ENCODE measurements around the gene RAPGEF5. TPM values are rescaled to one million over a fixed set of nuclear protein-coding genes. Genes with fewer than 3 reads are reported as not detected.

Gene RAPGEF5
- total RNA-seq, 1 donor from 2014 or later, result 5.4 TPM

DNA sequence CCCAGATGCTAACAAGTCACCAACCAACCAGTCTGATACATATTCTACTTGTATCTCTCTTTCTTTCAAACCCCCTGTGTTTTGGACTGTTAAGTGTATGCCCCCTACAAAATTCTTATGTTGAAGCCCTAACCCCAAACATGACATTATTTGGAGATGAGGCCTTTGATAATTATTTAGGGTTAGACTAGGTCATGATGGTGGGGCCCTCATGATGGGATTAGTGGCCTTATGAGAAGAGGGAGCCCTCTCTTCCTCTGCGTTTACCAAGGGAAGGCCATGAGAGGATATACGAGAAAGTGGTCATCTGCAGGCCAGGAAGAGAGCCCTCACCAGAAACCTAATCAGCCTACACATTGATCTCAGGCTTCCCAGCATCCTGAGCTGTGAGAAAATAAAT lies 2.5 kb downstream of the RAPGEF5 start:
- Mint-ChIP-seq H3K27me3 (ENCODE audit: low read depth) (peaks cover 41% of the 10 kb centered on the region), H3K27ac (no peak overlapping the region), H3K9me3 (peaks cover 21% of the 10 kb centered on the region), H3K4me1 (peaks cover 10% of the 10 kb centered on the region), H3K36me3 (peaks cover 8% of the 10 kb centered on the region), H3K4me3 (no peak overlapping the region)
- TF ChIP-seq, protein P1, sequence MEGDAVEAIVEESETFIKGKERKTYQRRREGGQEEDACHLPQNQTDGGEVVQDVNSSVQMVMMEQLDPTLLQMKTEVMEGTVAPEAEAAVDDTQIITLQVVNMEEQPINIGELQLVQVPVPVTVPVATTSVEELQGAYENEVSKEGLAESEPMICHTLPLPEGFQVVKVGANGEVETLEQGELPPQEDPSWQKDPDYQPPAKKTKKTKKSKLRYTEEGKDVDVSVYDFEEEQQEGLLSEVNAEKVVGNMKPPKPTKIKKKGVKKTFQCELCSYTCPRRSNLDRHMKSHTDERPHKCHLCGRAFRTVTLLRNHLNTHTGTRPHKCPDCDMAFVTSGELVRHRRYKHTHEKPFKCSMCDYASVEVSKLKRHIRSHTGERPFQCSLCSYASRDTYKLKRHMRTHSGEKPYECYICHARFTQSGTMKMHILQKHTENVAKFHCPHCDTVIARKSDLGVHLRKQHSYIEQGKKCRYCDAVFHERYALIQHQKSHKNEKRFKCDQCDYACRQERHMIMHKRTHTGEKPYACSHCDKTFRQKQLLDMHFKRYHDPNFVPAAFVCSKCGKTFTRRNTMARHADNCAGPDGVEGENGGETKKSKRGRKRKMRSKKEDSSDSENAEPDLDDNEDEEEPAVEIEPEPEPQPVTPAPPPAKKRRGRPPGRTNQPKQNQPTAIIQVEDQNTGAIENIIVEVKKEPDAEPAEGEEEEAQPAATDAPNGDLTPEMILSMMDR (IDR thresholded peaks at IDR 0.05; ENCODE audit: unreplicated experiment), result no peak
- no peak for DNase-seq (ENCODE audit: low spot score in 2 of 2, unreplicated experiment in 2 of 2)

DNA sequence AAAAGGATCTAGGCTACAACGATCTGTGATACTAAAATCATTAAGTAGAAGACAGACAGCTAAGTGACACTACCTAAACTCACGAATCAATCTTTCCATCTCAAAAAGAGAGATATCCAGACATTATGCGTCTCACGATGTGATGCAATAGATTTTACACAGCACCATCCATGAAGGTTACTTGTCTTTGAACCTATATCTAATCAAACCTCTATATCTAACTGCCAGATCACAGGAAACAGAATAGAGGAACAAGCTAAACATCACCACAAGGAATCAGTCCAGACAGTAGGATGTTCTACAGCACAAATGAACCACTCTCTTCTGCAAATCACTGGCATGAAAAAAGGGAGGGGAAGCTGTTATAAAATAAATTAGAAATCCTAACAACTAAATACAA lies 4.1 kb downstream of the RAPGEF5 start:
- Mint-ChIP-seq H3K27me3 (ENCODE audit: low read depth) (peaks cover 30% of the 10 kb centered on the region), H3K4me3 (no peak overlapping the region), H3K36me3 (peaks cover 8% of the 10 kb centered on the region), H3K4me1 (peaks cover 10% of the 10 kb centered on the region), H3K27ac (no peak overlapping the region), H3K9me3 (peaks cover 21% of the 10 kb centered on the region)
- TF ChIP-seq, protein P1 (IDR thresholded peaks at IDR 0.05; ENCODE audit: unreplicated experiment), result no peak
- DNase-seq (ENCODE audit: low spot score in 2 of 2, unreplicated experiment in 2 of 2), result no peak

DNA sequence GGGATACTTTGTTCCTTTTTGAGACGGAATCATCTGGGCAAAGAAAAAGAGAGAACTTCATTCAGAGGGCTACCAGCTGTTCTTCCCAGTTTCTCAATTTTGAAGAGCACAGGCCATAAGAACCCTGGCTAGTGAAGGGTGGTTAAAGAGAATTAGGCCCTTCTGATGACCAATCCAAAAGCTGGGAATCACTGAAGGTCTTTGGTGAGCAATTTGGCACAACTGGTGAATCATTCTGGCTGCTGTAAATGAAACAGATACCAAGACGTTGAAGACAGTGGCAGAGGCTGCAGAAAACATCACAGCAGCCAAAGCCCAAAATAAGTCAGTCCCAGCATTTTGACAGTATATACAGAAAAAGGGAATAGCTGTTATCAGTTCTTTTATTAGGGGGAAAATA lies 5.1 kb downstream of the RAPGEF5 start:
- peaks cover 22% of the 10 kb centered on the region for H3K27me3 Mint-ChIP-seq (ENCODE audit: low read depth)
- peaks cover 8% of the 10 kb centered on the region for H3K36me3 Mint-ChIP-seq
- peaks cover 21% of the 10 kb centered on the region for H3K9me3 Mint-ChIP-seq
- H3K4me1 Mint-ChIP-seq, result peaks cover 6% of the 10 kb centered on the region
- TF ChIP-seq, protein P1 (IDR thresholded peaks at IDR 0.05; ENCODE audit: unreplicated experiment), result no peak
- no peak overlapping the region for H3K4me3 Mint-ChIP-seq
- H3K27ac Mint-ChIP-seq, result no peak overlapping the region
- no peak for DNase-seq (ENCODE audit: low spot score in 2 of 2, unreplicated experiment in 2 of 2)

DNA sequence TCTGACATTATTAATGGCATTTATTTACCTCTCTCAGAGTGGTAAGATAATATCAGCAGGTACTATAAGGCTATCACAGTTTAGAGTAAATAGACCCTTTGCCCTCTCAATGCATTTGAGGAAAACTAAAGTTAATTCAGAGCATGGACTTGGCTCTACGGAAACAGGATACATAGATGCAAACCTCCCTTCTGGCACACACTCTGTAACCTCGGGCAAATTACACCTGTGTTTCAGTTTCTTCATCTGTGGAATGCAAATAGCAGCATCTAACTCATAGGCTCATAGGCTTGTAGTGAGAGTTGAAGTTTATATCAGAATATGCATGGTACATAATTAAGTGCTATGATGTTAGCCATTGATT lies 5.6 kb downstream of the RAPGEF5 start:
- H3K27me3 Mint-ChIP-seq (ENCODE audit: low read depth), result peaks cover 22% of the 10 kb centered on the region
- H3K27ac Mint-ChIP-seq, result no peak overlapping the region
- peaks cover 6% of the 10 kb centered on the region for H3K4me1 Mint-ChIP-seq
- TF ChIP-seq, protein P1 (IDR thresholded peaks at IDR 0.05; ENCODE audit: unreplicated experiment), result no peak
- no peak for DNase-seq (ENCODE audit: low spot score in 2 of 2, unreplicated experiment in 2 of 2)
- H3K9me3 Mint-ChIP-seq, result peaks cover 21% of the 10 kb centered on the region
- H3K4me3 Mint-ChIP-seq, result no peak overlapping the region
- H3K36me3 Mint-ChIP-seq, result peaks cover 8% of the 10 kb centered on the region

DNA sequence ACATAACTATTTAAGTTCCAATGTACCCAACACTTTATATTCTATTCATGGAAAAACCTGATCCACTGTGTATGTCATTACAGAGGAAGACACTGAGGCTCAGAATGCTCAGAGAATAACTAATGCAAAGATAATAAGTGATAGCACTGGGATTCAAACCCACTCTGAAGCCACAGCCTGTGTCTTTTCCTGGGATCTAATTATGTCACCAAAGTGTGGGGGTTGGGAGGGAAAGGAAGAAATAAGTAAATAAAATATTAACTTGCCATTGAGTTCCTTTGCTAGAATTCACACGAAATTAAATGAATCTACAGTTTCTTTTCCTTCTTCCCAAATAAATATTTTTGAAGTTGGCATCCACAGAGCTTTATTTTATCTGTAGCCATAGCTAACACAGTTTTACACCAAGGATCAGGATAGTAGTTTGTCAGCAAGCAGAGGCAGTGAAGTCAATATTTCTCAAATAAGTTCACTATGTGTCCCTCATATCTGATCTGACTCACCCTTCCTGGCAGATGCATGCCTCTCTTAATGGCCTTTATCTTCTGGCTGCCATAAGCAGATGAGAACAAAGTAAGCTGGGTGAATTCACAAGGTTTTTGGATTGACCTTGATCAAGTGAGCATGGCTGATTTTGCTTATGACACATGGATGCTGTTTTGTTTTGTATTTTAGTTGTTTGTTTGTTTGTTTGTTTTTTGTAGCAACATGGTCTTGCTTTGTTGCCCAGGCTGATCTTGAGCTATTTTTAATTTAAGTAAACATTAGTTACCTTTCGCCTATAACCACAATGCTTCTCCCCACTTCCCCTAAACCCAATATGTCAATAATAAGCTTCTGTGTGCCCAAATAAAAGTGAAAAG lies 6.3 kb downstream of the RAPGEF5 start:
- TF ChIP-seq, protein P1 (IDR thresholded peaks at IDR 0.05; ENCODE audit: unreplicated experiment), result no peak
- H3K27ac Mint-ChIP-seq, result no peak overlapping the region
- H3K36me3 Mint-ChIP-seq, result peaks cover 8% of the 10 kb centered on the region
- peaks cover 2% of the 10 kb centered on the region for H3K4me1 Mint-ChIP-seq
- no peak overlapping the region for H3K4me3 Mint-ChIP-seq
- DNase-seq (ENCODE audit: low spot score in 2 of 2, unreplicated experiment in 2 of 2), result no peak
- H3K9me3 Mint-ChIP-seq, result peaks cover 21% of the 10 kb centered on the region
- peaks cover 16% of the 10 kb centered on the region for H3K27me3 Mint-ChIP-seq (ENCODE audit: low read depth)
